Measurements from ENCODE around the gene CALR3.

- TF ChIP-seq, protein P1, sequence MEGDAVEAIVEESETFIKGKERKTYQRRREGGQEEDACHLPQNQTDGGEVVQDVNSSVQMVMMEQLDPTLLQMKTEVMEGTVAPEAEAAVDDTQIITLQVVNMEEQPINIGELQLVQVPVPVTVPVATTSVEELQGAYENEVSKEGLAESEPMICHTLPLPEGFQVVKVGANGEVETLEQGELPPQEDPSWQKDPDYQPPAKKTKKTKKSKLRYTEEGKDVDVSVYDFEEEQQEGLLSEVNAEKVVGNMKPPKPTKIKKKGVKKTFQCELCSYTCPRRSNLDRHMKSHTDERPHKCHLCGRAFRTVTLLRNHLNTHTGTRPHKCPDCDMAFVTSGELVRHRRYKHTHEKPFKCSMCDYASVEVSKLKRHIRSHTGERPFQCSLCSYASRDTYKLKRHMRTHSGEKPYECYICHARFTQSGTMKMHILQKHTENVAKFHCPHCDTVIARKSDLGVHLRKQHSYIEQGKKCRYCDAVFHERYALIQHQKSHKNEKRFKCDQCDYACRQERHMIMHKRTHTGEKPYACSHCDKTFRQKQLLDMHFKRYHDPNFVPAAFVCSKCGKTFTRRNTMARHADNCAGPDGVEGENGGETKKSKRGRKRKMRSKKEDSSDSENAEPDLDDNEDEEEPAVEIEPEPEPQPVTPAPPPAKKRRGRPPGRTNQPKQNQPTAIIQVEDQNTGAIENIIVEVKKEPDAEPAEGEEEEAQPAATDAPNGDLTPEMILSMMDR (IDR thresholded peaks at IDR 0.05) = no peak
- TF ChIP-seq POLR2A (IDR thresholded peaks at IDR 0.05) (no peak), POLR2AphosphoS5 (IDR thresholded peaks at IDR 0.05) (no peak), EP300 (IDR thresholded peaks at IDR 0.05; ENCODE audit: low read depth) (no peak)
Observed at GRCh38 chr19:16521715-16522289, 25.8 kb upstream of the CALR3 start.

Measured in transverse colon (tissue), 4 donors.